ENCODE data around the gene TGM5.
"Not testable (repeated sequence)": the region's sequence is repeated elsewhere in the genome, so short reads cannot be mapped to it uniquely, and the experiment has no call there.

TGM5 gene

GRCh38 chr15:43266834-43267233 lies at the start of gene TGM5:
TSS of gene TGM5 (minus strand) at chr15:43266928. CDS start at chr15:43266849, 79 bp downstream.
- no peak for DNase-seq (ENCODE audit: low read depth)

GRCh38 chr15:43314171-43314570 lies 47.4 kb upstream of the TGM5 start:
- no peak for DNase-seq (ENCODE audit: low read depth)

GRCh38 chr15:43312378-43312777 lies 45.6 kb upstream of the TGM5 start:
- DNase-seq (ENCODE audit: low read depth), result no peak

GRCh38 chr15:43302205-43302817 lies 35.6 kb upstream of the TGM5 start, which contains the start of gene TGM7:
TSS of gene TGM7 (minus strand) at chr15:43302255.
- no peak for DNase-seq (ENCODE audit: low read depth)

GRCh38 chr15:43299884-43300283 lies 33.2 kb upstream of the TGM5 start:
- DNase-seq (ENCODE audit: low read depth), result no peak

GRCh38 chr15:43299411-43299810 lies 32.7 kb upstream of the TGM5 start:
- no peak for DNase-seq (ENCODE audit: low read depth)

GRCh38 chr15:43294091-43294706 lies 27.5 kb upstream of the TGM5 start:
- no peak for DNase-seq (ENCODE audit: low read depth)

- no peak for DNase-seq (ENCODE audit: low read depth)
These were observed 26.7 kb upstream of the TGM5 start for GRCh38 chr15:43293432-43293831.

GRCh38 chr15:43292375-43293078 lies 25.8 kb upstream of the TGM5 start:
- no peak for DNase-seq (ENCODE audit: low read depth)

GRCh38 chr15:43289656-43290055 lies 22.9 kb upstream of the TGM5 start:
- not testable (repeated sequence) for DNase-seq (ENCODE audit: low read depth)

- no peak for DNase-seq (ENCODE audit: low read depth)
These were observed 20.5 kb upstream of the TGM5 start for GRCh38 chr15:43287254-43287653.

GRCh38 chr15:43286074-43286473 lies 19.3 kb upstream of the TGM5 start:
- DNase-seq (ENCODE audit: low read depth), result no peak

- DNase-seq (ENCODE audit: low read depth), result peak; percentile 13
These were observed 18.9 kb upstream of the TGM5 start for GRCh38 chr15:43285609-43286037.

- no peak for DNase-seq (ENCODE audit: low read depth)
These were observed 16.8 kb upstream of the TGM5 start for GRCh38 chr15:43283526-43283925.

GRCh38 chr15:43281926-43282602 lies 15.3 kb upstream of the TGM5 start:
- DNase-seq (ENCODE audit: low read depth), result no peak

GRCh38 chr15:43280996-43281395 lies 14.3 kb upstream of the TGM5 start:
- no peak for DNase-seq (ENCODE audit: low read depth)

GRCh38 chr15:43279496-43279895 lies 12.8 kb upstream of the TGM5 start:
- no peak for DNase-seq (ENCODE audit: low read depth)

- no peak for DNase-seq (ENCODE audit: low read depth)
These were observed 12.1 kb upstream of the TGM5 start for GRCh38 chr15:43278869-43279268.

- DNase-seq (ENCODE audit: low read depth), result no peak
These were observed 11.2 kb upstream of the TGM5 start for GRCh38 chr15:43277901-43278300.

GRCh38 chr15:43277231-43277823 lies 10.6 kb upstream of the TGM5 start:
- no peak for DNase-seq (ENCODE audit: low read depth)

GRCh38 chr15:43276563-43277200 lies 10.0 kb upstream of the TGM5 start:
- DNase-seq (ENCODE audit: low read depth), result no peak

Measured in stimulated activated CD8-positive, alpha-beta memory T cell treated with anti-CD3 and anti-CD28 coated beads, Interleukin-15, amount 100 ng/mL, for 24 hours (primary cell).